Measurements from ENCODE around the gene LAPTM5.

DNA sequence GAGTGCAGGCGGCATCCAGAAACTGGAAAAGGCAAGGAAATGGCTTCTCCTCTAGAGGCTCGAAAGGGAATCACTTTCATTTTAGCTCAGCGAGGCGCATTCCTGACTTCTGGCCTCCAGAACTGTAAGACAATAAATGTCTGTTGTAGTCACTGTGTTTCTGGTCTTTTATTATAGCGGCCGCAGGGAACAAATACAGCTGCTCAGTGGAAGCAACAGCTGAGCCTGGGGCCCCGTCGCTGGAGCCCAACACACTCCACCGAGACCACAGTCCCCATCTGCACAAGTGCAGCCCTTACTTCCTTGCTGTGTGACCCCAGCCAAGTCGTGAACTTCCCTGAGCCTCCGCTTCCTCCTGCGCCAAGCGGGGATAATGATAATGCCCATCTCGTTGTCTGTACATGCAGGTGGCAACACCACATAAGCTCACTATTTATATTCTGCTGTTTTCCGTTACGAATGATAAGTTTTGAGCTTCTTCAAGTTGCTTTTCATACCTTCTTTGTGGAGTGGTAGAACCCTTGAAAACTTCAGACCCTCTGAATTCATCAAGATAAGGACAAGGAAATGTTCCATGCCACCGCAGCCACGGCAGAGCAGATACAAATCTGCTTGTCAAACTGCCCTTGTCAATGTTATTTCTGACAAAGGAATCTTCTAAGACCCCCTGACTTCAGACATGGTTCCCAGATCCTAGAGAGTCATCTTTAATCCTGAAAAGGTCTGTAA lies 3.2 kb upstream of the LAPTM5 start:
- TF ChIP-seq POLR2A (IDR thresholded peaks at IDR 0.05): no peak
- TF ChIP-seq CTCF (IDR thresholded peaks at IDR 0.05): no peak
